Liver (tissue), 9 donors: ENCODE measurements around the gene EIF4ENIF1. TPM values are rescaled to one million over a fixed set of nuclear protein-coding genes. Genes with fewer than 3 reads are reported as not detected.

ENCODE experiments used
- DNase-seq: peaks from one replicate; pipeline ENCODE4 v3.0.0-alpha.2; 2017; ENCODE audit warnings: low spot score
- H3K27ac ChIP-seq, 2 donors: one replicate each; pipeline ENCODE4 v1.7.0; 2013; ENCODE audit warnings: inconsistent platforms in 2 of 2, low read length in 2 of 2, control low read depth in 1 of 2, low read depth in 1 of 2, mild to moderate bottlenecking in 1 of 2
- H3K27me3 ChIP-seq, 4 donors: one replicate each; pipeline versions ENCODE4 v1.6.1 to v1.7.0; 2013; ENCODE audit warnings: low read length in 3 of 4, inconsistent platforms in 1 of 4, mild to moderate bottlenecking in 1 of 4, moderate library complexity in 1 of 4; ENCODE audit not compliant: control insufficient read depth in 4 of 4, insufficient read depth in 4 of 4
- H3K36me3 ChIP-seq, 4 donors: one replicate each; pipeline versions ENCODE4 v1.6.1 to v1.7.0; 2013; ENCODE audit warnings: low read length in 3 of 4, mild to moderate bottlenecking in 3 of 4, low read depth in 1 of 4, moderate library complexity in 1 of 4; ENCODE audit not compliant: control insufficient read depth in 4 of 4, insufficient read depth in 3 of 4
- H3K4me1 ChIP-seq, 4 donors: one replicate each; pipeline versions ENCODE4 v1.6.1 to v1.7.0; 2013; ENCODE audit warnings: low read length in 3 of 4, mild to moderate bottlenecking in 3 of 4, moderate library complexity in 1 of 4; ENCODE audit not compliant: control insufficient read depth in 4 of 4, insufficient read depth in 4 of 4
- H3K4me3 ChIP-seq, 3 donors: one replicate each; pipeline versions ENCODE4 v1.6.1 to v1.7.0; 2013; ENCODE audit warnings: low read length in 3 of 3, control low read depth in 1 of 3, low read depth in 1 of 3, mild to moderate bottlenecking in 1 of 3
- H3K9ac ChIP-seq, 2 donors: one replicate each; pipeline ENCODE4 v1.7.0; 2013; ENCODE audit warnings: low read length in 2 of 2, mild to moderate bottlenecking in 2 of 2, moderate library complexity in 2 of 2, control low read depth in 1 of 2, low read depth in 1 of 2
- H3K9me3 ChIP-seq, 4 donors: one replicate each; pipeline versions ENCODE4 v1.6.1 to v1.7.0; 2013; ENCODE audit warnings: low read length in 3 of 4; ENCODE audit not compliant: control insufficient read depth in 4 of 4
- ATF3 ChIP-seq: IDR thresholded peaks from 2 replicates; pipeline ENCODE4 v1.6.1; 2016; ENCODE audit warnings: antibody characterized with exemption
- CTCF ChIP-seq: fragments of 150-350 bp; IDR thresholded peaks from 2 replicates; pipeline ENCODE4 v1.5.1; 2017; ENCODE audit warnings: improper control_type of control experiment, low read depth, low read length; ENCODE audit not compliant: missing input control
- EGR1 ChIP-seq, 2 donors: IDR thresholded peaks; 2 replicates each; pipeline ENCODE4 v1.6.1; 2016 to 2018; ENCODE audit warnings: antibody characterized with exemption in 2 of 2, low read depth in 2 of 2
- FOXA1 ChIP-seq: IDR thresholded peaks from 2 replicates; pipeline ENCODE4 v1.6.1; 2016; ENCODE audit warnings: antibody characterized with exemption
- FOXA2 ChIP-seq: IDR thresholded peaks from 2 replicates; pipeline ENCODE4 v1.6.1; 2016; ENCODE audit warnings: antibody characterized with exemption
- GABPA ChIP-seq, 2 donors: IDR thresholded peaks in 1 of 2; conservative IDR thresholded peaks in 1 of 2; 2 replicates each; pipeline ENCODE4 v1.6.1; 2016; ENCODE audit warnings: antibody characterized with exemption in 2 of 2, mild to moderate bottlenecking in 1 of 2, moderate library complexity in 1 of 2
- HNF4A ChIP-seq, 2 donors: conservative IDR thresholded peaks; 2 replicates each; pipeline ENCODE4 v1.6.1; 2016; ENCODE audit warnings: antibody characterized with exemption in 2 of 2, mild to moderate bottlenecking in 2 of 2
- HNF4G ChIP-seq: IDR thresholded peaks from 2 replicates; pipeline ENCODE4 v1.6.1; 2016; ENCODE audit warnings: antibody characterized with exemption
- JUND ChIP-seq, 2 donors: IDR thresholded peaks; 2 replicates each; pipeline ENCODE4 v1.6.1; 2016; ENCODE audit warnings: antibody characterized with exemption in 2 of 2
- MAX ChIP-seq: IDR thresholded peaks from 2 replicates; pipeline ENCODE4 v1.6.1; 2016; ENCODE audit warnings: antibody characterized with exemption
- NR2F2 ChIP-seq: IDR thresholded peaks from 2 replicates; pipeline ENCODE4 v1.6.1; 2016; ENCODE audit warnings: antibody characterized with exemption
- RAD21 ChIP-seq, 2 donors: IDR thresholded peaks; 2 replicates each; pipeline ENCODE4 v1.6.1; 2016; ENCODE audit warnings: antibody characterized with exemption in 2 of 2, mild to moderate bottlenecking in 2 of 2
- REST ChIP-seq: IDR thresholded peaks from 2 replicates; pipeline ENCODE4 v1.6.1; 2016; ENCODE audit warnings: antibody characterized with exemption, mild to moderate bottlenecking
- RXRA ChIP-seq, 2 donors: IDR thresholded peaks; 2 replicates each; pipeline ENCODE4 v1.6.1; 2017 to 2018; ENCODE audit warnings: antibody characterized with exemption in 2 of 2, mild to moderate bottlenecking in 1 of 2
- SP1 ChIP-seq: IDR thresholded peaks from 2 replicates; pipeline ENCODE4 v1.6.1; 2018; ENCODE audit warnings: antibody characterized with exemption, mild to moderate bottlenecking
- TAF1 ChIP-seq: conservative IDR thresholded peaks from 2 replicates; pipeline ENCODE4 v1.6.1; 2016; ENCODE audit warnings: antibody characterized with exemption, mild to moderate bottlenecking
- YY1 ChIP-seq: IDR thresholded peaks from 2 replicates; pipeline ENCODE4 v1.6.1; 2016; ENCODE audit warnings: antibody characterized with exemption, mild to moderate bottlenecking
- ZBTB33 ChIP-seq: IDR thresholded peaks from 2 replicates; pipeline ENCODE4 v1.6.1; 2016; ENCODE audit warnings: antibody characterized with exemption
- WGBS: extraction: QIAGEN DNeasy Blood & Tissue Kit; methylation state at CpG from one replicate; pipeline ENCODE4 v1.1.7; 2013; 5-methylcytosine and 5-hydroxymethylcytosine counted together
- polyA plus RNA-seq, 2 donors: library from polyadenylated mRNA; stranded (reverse) in 1 of 2; unstranded in 1 of 2; fragments of 200-250 nt in 1 of 2; fragments of >200 nt in 1 of 2; fragmentation: Nextera tagmentation in 1 of 2; extraction: Ambion mirVana in 1 of 2; gene quantifications; one replicate each; pipeline versions ENCODE4 v1.2.1 to v1.2.3, GENCODE V29; 2013 to 2015
- total RNA-seq, 2 donors: library from RNA; depleted of rRNA; stranded (reverse); fragments of >200 nt; gene quantifications; one replicate each; pipeline ENCODE4 v1.2.3, GENCODE V29; 2014
- donor health status: healthy.
- donor health status: healthy.
- donor health status: healthy.
- donor health status: healthy.
- donor health status: healthy.

The EIF4ENIF1 gene
- total and polyA plus RNA-seq, 4 donors: 4.6 to 7.1 (median 6.0) TPM

- Histone ChIP-seq H3K9ac (no peak overlapping the region), H3K27me3 (no peaks in the 10 kb centered on the region), H3K36me3 (peaks cover 17 to 60% (median 38%) of the 10 kb centered on the region in 4 donors), H3K27ac (peak overlapping the region; percentile 35 to 50), H3K4me1 (peaks cover 7 to 24% (median 22%) of the 10 kb centered on the region in 4 donors), H3K9me3 (no peaks in the 10 kb centered on the region), H3K4me3 (no peak overlapping the region)
- 45% methylated on average over 5 of the region's 5 CpGs for WGBS
- TF ChIP-seq FOXA1 (no peak), RXRA (IDR thresholded peaks at IDR 0.05) (peak; percentile 65 to 78), RAD21 (IDR thresholded peaks at IDR 0.05) (no peak), ZBTB33 (peak; percentile 47), SP1 (peak; percentile 32), HNF4G (no peak), MAX (peak; percentile 48), JUND (IDR thresholded peaks at IDR 0.05) (peak in 1 of 2 donors; percentile 28), CTCF (no peak), REST (no peak), EGR1 (IDR thresholded peaks at IDR 0.05; ENCODE audit: low read depth in 2 of 2) (no peak), TAF1 (no peak), HNF4A (conservative IDR thresholded peaks at IDR 0.05) (peak; percentile 77 to 85), YY1 (peak; percentile 34), FOXA2 (no peak)
- no peak for DNase-seq
Measured at GRCh38 chr22:31431950-31432349, 57.7 kb downstream of the EIF4ENIF1 start.

GRCh38 chr22:31425331-31426050 is 64.2 kb downstream of the EIF4ENIF1 start:
- no peaks in the 10 kb centered on the region for H3K27me3 ChIP-seq
- DNase-seq: no peak
- H3K4me3 ChIP-seq: no peak overlapping the region
- TF ChIP-seq FOXA1: no peak
- no peak for TF ChIP-seq MAX
- TF ChIP-seq HNF4A (conservative IDR thresholded peaks at IDR 0.05): no peak
- no peak for TF ChIP-seq NR2F2
- no peak for TF ChIP-seq HNF4G
- TF ChIP-seq EGR1 (IDR thresholded peaks at IDR 0.05; ENCODE audit: low read depth in 2 of 2): no peak
- TF ChIP-seq JUND (IDR thresholded peaks at IDR 0.05): no peak
- no peak for TF ChIP-seq CTCF
- no peak for TF ChIP-seq GABPA (IDR thresholded peaks at IDR 0.05 in 1 of 2, conservative IDR thresholded peaks at IDR 0.05 in 1 of 2)
- no peak for TF ChIP-seq ZBTB33
- no peak for TF ChIP-seq TAF1
- TF ChIP-seq ATF3: no peak
- no peak for TF ChIP-seq RAD21 (IDR thresholded peaks at IDR 0.05)
- TF ChIP-seq SP1: no peak
- no peak for TF ChIP-seq YY1
- H3K4me1 ChIP-seq: no peaks in the 10 kb centered on the region
- H3K27ac ChIP-seq: no peak overlapping the region
- no peaks in the 10 kb centered on the region for H3K9me3 ChIP-seq
- WGBS: 97% methylated on average over 9 of the region's 9 CpGs
- no peak overlapping the region for H3K9ac ChIP-seq
- H3K36me3 ChIP-seq: peaks cover 17 to 77% (median 39%) of the 10 kb centered on the region in 4 donors
